GM23248 (cell line): ENCODE results near the gene SLFN11.
"Not testable (repeated sequence)": the region's sequence is repeated elsewhere in the genome, so short reads cannot be mapped to it uniquely, and the experiment has no call there.

Experiments
- EZH2 ChIP-seq: fragments of 200-600 bp; sonication (generic); IDR thresholded peaks from 2 replicates; pipeline ENCODE4 v1.6.1; 2018; ENCODE audit warnings: antibody characterized with exemption, mild to moderate bottlenecking; ENCODE audit not compliant: insufficient read depth, poor library complexity, severe bottlenecking
- EZH2phosphoT487 ChIP-seq: fragments of 200-600 bp; sonication (generic); IDR thresholded peaks from 2 replicates; pipeline ENCODE4 v1.6.1; 2018; ENCODE audit warnings: antibody characterized with exemption, moderate library complexity, mild to moderate bottlenecking, low read depth; ENCODE audit not compliant: insufficient read depth

DNA sequence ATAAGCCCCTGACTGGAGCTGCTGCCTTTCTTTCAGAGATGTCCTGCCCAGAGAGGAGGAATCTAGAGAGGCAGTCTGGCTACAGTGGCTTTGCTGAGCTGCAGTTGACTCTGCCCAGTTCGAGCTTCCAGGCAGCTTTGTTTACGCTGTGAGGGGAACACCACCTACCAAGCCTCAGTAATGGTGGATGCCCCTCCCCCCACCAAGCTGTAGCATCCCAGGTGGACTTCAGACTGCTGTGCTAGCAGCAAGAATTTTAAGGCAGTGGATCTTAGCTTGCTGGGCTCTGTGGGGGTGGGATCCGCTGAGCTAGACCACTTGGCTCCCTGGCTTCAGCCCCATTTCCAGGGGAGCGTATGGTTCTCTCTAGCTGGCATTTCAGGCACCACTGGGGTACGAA is 39.8 kb downstream of the SLFN11 start:
- TF ChIP-seq EZH2phosphoT487, EZH2: not testable (repeated sequence)
